Peyer's patch (tissue), 4 donors: ENCODE measurements around the gene NDUFA11.

Source experiments
- POLR2A ChIP-seq, 2 donors: fragments of 450-650 bp; IDR thresholded peaks; one replicate each; pipeline ENCODE4 v1.5.1; 2017; ENCODE audit warnings: antibody characterized with exemption in 2 of 2, mild to moderate bottlenecking in 2 of 2, moderate library complexity in 2 of 2
- TF ChIP-seq, protein P1 (sequence below), 6 experiments: fragments of 450-650 bp in 4 of 6; fragments of 200-600 bp in 2 of 6; sonication (generic) in 1 of 6; IDR thresholded peaks; one replicate each; pipeline ENCODE4 v1.5.1; 2017 to 2019; ENCODE audit warnings: antibody characterized with exemption in 6 of 6, mild to moderate bottlenecking in 3 of 6, moderate library complexity in 1 of 6

DNA sequence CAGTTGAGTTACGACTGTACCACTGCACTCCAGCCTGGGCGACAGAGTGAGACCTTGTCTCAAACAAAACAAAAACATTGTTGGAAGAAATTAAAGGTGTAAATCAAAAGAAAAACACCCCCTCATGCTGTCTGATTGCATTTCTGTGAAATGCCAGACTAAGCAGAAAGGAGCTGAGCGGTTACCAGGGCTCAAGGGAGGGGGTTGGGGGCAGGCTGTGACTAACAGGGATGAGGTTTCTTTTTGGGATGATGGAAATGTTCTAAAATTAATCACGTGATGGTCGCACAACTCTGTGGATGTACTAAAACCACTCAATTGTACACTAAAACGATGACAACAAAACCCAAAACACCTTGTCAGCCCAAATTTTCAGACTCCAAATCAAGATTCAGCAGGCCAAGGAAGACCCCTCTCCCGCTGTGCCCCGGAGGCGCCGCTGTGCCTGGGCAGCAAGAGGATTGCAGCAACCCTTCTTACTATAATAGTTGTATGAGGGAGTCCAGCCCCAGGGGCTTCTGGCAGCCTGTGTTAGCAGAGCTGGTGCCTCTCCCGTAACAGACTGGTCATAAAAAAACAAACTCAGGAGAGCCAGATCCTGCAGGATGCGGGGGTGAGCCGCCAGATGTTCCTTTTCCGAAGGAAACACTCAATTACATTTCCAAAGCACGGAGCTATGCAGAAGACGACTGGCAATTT is 31.3 kb upstream of the NDUFA11 start:
- TF ChIP-seq, protein P1, sequence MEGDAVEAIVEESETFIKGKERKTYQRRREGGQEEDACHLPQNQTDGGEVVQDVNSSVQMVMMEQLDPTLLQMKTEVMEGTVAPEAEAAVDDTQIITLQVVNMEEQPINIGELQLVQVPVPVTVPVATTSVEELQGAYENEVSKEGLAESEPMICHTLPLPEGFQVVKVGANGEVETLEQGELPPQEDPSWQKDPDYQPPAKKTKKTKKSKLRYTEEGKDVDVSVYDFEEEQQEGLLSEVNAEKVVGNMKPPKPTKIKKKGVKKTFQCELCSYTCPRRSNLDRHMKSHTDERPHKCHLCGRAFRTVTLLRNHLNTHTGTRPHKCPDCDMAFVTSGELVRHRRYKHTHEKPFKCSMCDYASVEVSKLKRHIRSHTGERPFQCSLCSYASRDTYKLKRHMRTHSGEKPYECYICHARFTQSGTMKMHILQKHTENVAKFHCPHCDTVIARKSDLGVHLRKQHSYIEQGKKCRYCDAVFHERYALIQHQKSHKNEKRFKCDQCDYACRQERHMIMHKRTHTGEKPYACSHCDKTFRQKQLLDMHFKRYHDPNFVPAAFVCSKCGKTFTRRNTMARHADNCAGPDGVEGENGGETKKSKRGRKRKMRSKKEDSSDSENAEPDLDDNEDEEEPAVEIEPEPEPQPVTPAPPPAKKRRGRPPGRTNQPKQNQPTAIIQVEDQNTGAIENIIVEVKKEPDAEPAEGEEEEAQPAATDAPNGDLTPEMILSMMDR (IDR thresholded peaks at IDR 0.05): no peak
- TF ChIP-seq POLR2A (IDR thresholded peaks at IDR 0.05): no peak
